Psoas muscle (tissue), 8 donors: ENCODE data around the gene MMP11. TPM values are rescaled to one million over a fixed set of nuclear protein-coding genes. Genes with fewer than 3 reads are reported as not detected.

Experiments
- ATAC-seq, 4 donors: fragments of 200-7000 bp; cut with Tn5 transposase; one replicate each; pipeline ENCODE4 v1.9.1; 2020; ENCODE audit warnings: moderate library complexity in 3 of 4, mild to moderate bottlenecking in 2 of 4
- DNase-seq, 2 donors: peaks; one replicate each; pipeline ENCODE4 v3.0.0-alpha.2; 2020
- H3K27ac ChIP-seq: fragments of 200-600 bp; one replicate; pipeline ENCODE4 v1.8.0; 2022
- H3K27me3 ChIP-seq, 3 donors: fragments of 200-600 bp in 1 of 3; one replicate each; pipeline versions ENCODE4 v1.6.1 to v1.8.0; 2013 to 2022; ENCODE audit warnings: low read length in 2 of 3, mild to moderate bottlenecking in 2 of 3, moderate library complexity in 1 of 3; ENCODE audit not compliant: insufficient read depth in 3 of 3
- H3K36me3 ChIP-seq, 2 donors: fragments of 200-600 bp in 1 of 2; one replicate each; pipeline versions ENCODE4 v1.6.1 to v1.8.0; 2013 to 2022; ENCODE audit warnings: low read depth in 1 of 2, mild to moderate bottlenecking in 1 of 2, moderate library complexity in 1 of 2; ENCODE audit not compliant: insufficient read depth in 1 of 2
- H3K4me1 ChIP-seq: fragments of 200-600 bp; one replicate; pipeline ENCODE4 v1.8.0; 2022
- H3K4me3 ChIP-seq: fragments of 200-600 bp; one replicate; pipeline ENCODE4 v1.8.0; 2022; ENCODE audit warnings: mild to moderate bottlenecking
- H3K9me3 ChIP-seq: fragments of 200-600 bp; one replicate; pipeline ENCODE4 v1.8.0; 2022
- WGBS, 3 donors: extraction: QIAGEN DNeasy Blood & Tissue Kit; methylation state at CpG; one replicate each; pipeline versions ENCODE4 v1.1.6 to v1.1.7; 2013; 5-methylcytosine and 5-hydroxymethylcytosine counted together
- intact Hi-C, 2 donors: fragments of 100-400 bp; cut with DNase I; formaldehyde crosslinking; loops; one replicate each; pipeline versions ENCODE4 v1.11.0 to v1.14.2; 2022
- polyA plus RNA-seq, 3 donors: library from polyadenylated mRNA; stranded (reverse); fragments of 200-250 nt; gene quantifications; one replicate each; pipeline ENCODE4 v1.2.3, GENCODE V29; 2013
- total RNA-seq, 4 donors: library from RNA; stranded (reverse); fragmentation: NEBNext Ultra II Directional in 2 of 4; extraction: Animal tissue kit (Norgen Biotek cat#: 25700) in 2 of 4; gene quantifications; one replicate each; pipeline versions ENCODE4 v1.2.1 to v1.2.4, GENCODE V29; 2021 to 2023
- TF ChIP-seq, protein P1 (sequence below): fragments of 200-600 bp; IDR thresholded peaks from one replicate; pipeline ENCODE4 v1.8.0; 2022; ENCODE audit warnings: antibody characterized with exemption
- donor health status: healthy with polysubstance abuse.
- donor health status: DM: no; HTN: no; CAD: no; lungs with moderate emphysema.
- donor health status: Bipolar disorder and iron deficiency.
- donor health status: healthy.
- donor health status: DM: yes; HTN: yes; CAD: no.
- donor health status: DM: no; HTN: no; CAD: no.
- donor health status: DM: no; HTN: no; CAD: no.
- donor health status: DM: yes; HTN: yes; CAD: no.

MMP11 gene
- total and polyA plus RNA-seq, 7 donors = 0.35 to 2.9 (median 1.3) TPM

DNA sequence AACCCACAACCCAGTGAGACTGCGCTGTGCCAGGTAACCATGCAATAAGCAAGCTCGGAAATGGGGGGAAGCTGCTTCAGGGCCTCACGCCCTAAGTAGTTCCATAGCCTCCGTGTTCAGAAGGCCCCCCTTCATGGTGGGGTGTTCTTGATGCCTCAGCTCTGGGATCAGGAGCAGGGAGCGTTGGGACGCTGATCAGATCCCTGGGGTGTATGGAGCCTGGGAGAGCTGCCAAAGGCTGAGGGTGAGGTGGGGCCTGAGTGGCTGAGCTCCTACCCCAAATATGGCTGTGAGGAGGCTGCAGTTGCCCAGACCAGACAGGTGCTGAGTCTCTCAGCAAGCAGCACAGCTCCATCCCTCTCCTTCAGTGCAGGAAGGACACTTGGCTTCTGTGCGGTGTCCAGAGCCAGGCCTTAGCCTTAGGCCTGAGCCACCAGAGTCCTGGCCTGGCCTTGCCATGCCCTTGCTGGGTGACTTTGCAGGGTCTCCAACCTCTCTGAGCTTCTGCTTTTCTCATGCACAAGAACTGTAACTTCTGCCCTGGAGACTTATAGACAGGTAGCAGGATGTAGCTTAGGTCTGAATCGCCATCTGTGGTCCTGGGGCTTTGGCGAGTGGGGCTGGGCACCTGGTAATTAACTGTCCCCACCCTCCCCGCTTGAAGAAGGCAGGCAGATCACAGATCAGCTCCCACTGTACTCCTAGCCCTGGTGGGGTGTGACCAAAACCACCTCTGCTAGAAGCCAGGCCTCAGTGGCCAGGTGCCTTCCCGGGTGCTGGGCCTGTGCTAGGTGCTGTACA, 5.3 kb downstream of the MMP11 start:
- 79 to 82% (median 81%) methylated on average over 10 to 11 of the region's 11 CpGs for WGBS, 3 donors
- Histone ChIP-seq H3K27ac (no peak overlapping the region), H3K4me3 (no peak overlapping the region), H3K9me3 (no peaks in the 10 kb centered on the region), H3K36me3 (no peaks in the 10 kb centered on the region), H3K4me1 (peaks cover 6% of the 10 kb centered on the region), H3K27me3 (no peaks in the 10 kb centered on the region)
- ATAC-seq (no peak), DNase-seq (no peak)
- TF ChIP-seq, protein P1, sequence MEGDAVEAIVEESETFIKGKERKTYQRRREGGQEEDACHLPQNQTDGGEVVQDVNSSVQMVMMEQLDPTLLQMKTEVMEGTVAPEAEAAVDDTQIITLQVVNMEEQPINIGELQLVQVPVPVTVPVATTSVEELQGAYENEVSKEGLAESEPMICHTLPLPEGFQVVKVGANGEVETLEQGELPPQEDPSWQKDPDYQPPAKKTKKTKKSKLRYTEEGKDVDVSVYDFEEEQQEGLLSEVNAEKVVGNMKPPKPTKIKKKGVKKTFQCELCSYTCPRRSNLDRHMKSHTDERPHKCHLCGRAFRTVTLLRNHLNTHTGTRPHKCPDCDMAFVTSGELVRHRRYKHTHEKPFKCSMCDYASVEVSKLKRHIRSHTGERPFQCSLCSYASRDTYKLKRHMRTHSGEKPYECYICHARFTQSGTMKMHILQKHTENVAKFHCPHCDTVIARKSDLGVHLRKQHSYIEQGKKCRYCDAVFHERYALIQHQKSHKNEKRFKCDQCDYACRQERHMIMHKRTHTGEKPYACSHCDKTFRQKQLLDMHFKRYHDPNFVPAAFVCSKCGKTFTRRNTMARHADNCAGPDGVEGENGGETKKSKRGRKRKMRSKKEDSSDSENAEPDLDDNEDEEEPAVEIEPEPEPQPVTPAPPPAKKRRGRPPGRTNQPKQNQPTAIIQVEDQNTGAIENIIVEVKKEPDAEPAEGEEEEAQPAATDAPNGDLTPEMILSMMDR = no peak
- intact Hi-C loops = no loop called here

DNA sequence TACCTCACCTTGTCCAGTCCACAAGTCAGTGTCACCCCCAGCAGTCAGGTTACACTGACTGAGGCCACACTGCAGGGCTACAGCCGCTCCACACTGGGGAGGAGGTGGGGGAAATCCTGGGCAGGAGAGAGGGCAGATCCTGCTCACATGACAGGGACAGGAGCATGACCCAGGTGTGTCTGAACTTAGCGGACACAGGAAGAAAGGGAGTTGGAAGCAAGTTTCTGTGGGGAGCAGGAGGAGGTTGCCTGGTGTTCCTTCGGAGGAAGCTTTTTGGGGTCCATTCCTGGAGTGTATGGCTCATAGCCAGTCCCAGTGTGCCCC, 5.9 kb downstream of the MMP11 start:
- intact Hi-C loops = no loop called here
- no peaks in the 10 kb centered on the region for H3K36me3 ChIP-seq
- no peak overlapping the region for H3K4me3 ChIP-seq
- ATAC-seq (no peak), DNase-seq (no peak)
- no peak overlapping the region for H3K27ac ChIP-seq
- H3K27me3 ChIP-seq = no peaks in the 10 kb centered on the region
- H3K4me1 ChIP-seq = peaks cover under 1% of the 10 kb centered on the region
- TF ChIP-seq, protein P1 = no peak
- WGBS, 3 donors = 90 to 93% (median 91%) methylated on average over 3 of the region's 3 CpGs
- H3K9me3 ChIP-seq = no peaks in the 10 kb centered on the region

DNA sequence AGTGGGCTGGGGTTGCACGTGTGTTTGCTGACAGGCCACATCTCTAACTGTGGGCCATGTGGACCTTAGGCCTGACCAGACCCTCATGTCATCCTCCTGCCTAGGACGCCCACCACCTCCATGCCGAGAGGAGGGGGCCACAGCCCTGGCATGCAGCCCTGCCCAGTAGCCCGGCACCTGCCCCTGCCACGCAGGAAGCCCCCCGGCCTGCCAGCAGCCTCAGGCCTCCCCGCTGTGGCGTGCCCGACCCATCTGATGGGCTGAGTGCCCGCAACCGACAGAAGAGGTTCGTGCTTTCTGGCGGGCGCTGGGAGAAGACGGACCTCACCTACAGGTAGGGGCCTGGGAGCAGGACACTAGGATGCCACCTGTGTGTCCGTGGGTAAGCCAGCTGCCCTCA, 6.4 kb downstream of the MMP11 start:
- intact Hi-C loops = no loop called here
- Histone ChIP-seq H3K27me3 (no peaks in the 10 kb centered on the region), H3K9me3 (no peaks in the 10 kb centered on the region), H3K4me1 (no peaks in the 10 kb centered on the region), H3K36me3 (no peaks in the 10 kb centered on the region), H3K4me3 (no peak overlapping the region), H3K27ac (no peak overlapping the region)
- no peak for ATAC-seq
- TF ChIP-seq, protein P1 = no peak
- DNase-seq = no peak
- 90 to 91% (median 91%) methylated on average over 15 to 16 of the region's 16 CpGs for WGBS, 3 donors

DNA sequence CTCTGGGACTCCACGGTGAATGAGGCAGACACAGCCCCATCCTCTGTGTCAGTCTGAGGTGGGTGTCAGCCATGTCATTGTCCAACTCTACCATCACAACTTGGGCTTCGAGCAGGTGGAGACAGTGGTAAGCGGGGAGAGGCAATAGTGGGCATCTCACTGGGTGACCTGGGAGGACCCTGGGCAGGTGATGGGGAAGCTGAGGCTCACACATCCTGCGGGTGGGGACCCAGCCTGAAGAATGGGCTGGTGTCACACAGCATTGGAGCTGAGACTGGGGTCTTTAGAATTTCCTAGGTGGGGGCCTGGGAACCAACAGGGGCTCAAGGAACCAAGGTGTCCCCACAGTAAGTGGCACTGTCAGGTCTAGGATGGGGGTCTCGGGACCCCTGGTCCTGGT, 7.1 kb downstream of the MMP11 start:
- no peaks in the 10 kb centered on the region for H3K9me3 ChIP-seq
- no peaks in the 10 kb centered on the region for H3K27me3 ChIP-seq
- DNase-seq (no peak), ATAC-seq (no peak)
- no peak overlapping the region for H3K4me3 ChIP-seq
- H3K4me1 ChIP-seq = no peaks in the 10 kb centered on the region
- TF ChIP-seq, protein P1 = no peak
- 89 to 96% (median 92%) methylated on average over 5 of the region's 5 CpGs for WGBS, 3 donors
- intact Hi-C loops = no loop called here
- H3K27ac ChIP-seq = no peak overlapping the region
- no peaks in the 10 kb centered on the region for H3K36me3 ChIP-seq
